Loucy (cell line): Measurements from ENCODE around the gene TRAFD1.

Experiments
- CTCF ChIP-seq: fragments of 200-600 bp; sonication (generic); conservative IDR thresholded peaks from 2 replicates; pipeline ENCODE4 v1.5.1; 2014; ENCODE audit warnings: mild to moderate bottlenecking, antibody characterized with exemption, low read length
- EZH2phosphoT487 ChIP-seq: fragments of 200-600 bp; IDR thresholded peaks from 2 replicates; pipeline ENCODE4 v1.6.1; 2018; ENCODE audit warnings: antibody characterized with exemption, mild to moderate bottlenecking, moderate library complexity, borderline replicate concordance

DNA sequence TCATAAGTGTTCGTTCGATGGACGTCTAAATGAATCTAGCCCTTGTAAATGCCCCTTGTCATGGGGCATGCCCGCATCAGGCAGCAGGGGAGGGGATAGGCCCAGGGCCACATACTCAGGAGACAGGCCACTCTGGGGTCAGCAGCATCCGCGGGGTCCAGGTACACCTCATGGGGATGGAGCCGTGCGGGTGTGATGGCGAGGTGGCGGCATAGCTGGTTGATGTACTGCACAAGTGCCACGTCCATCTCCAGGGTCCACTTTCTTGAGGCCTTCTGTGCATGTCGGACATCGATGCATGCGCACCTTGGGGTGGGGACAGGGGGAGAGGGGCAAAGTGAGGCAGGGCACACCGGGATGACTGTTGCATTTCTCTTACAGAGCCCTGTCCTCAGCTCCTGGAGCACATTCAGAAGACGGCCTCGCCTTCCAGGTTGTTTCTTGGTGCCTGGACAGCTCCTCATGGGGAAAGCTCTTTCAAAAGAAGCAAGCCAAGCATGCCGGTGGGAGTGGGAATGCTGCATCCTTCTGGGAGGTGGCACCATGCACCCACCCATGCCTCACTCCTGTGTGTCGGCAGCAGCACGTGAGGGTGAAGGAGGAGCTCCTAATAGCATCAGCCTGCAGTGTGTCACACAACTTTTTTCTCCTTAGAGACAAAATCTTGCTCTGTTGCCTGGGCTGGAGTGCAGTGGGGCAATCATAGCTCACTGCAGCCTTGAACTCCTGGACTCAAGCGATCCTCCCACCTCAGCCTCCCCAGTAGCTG lies 47.4 kb downstream of the TRAFD1 start:
- no peak for TF ChIP-seq CTCF
- TF ChIP-seq EZH2phosphoT487 = no peak
